Measurements from ENCODE around the gene PRKAR1B.

The PRKAR1B gene

DNA sequence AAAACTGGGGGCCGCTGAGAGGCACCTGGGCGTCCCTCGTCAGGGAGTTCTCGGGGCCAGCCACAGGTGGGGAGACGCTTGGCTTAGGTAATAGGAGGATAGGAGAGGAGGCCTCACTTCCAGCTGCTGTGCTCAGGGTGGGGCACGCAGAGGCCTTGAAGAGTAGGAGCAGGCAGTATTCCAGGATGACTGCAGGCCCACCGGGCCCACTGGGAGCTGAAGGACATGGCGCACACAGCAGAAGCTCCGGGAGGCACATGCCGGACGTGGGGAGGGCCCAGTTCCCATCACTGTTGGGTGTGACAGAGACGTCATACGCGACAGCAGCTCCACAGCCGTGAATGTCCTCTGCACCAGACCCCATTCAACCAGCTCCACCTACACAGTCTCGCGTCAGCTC is 185.4 kb downstream of the PRKAR1B start:
- no peak for DNase-seq (ENCODE audit: low read depth in 2 of 2)

- DNase-seq (ENCODE audit: low read depth in 2 of 2): no peak
Observed at GRCh38 chr7:540997-541396, 186.1 kb downstream of the PRKAR1B start.

- no peak for DNase-seq (ENCODE audit: low read depth in 2 of 2)
Observed at GRCh38 chr7:540579-540978, 186.5 kb downstream of the PRKAR1B start.

GRCh38 chr7:539731-540411 is 187.2 kb downstream of the PRKAR1B start:
- DNase-seq (ENCODE audit: low read depth in 2 of 2): no peak

DNA sequence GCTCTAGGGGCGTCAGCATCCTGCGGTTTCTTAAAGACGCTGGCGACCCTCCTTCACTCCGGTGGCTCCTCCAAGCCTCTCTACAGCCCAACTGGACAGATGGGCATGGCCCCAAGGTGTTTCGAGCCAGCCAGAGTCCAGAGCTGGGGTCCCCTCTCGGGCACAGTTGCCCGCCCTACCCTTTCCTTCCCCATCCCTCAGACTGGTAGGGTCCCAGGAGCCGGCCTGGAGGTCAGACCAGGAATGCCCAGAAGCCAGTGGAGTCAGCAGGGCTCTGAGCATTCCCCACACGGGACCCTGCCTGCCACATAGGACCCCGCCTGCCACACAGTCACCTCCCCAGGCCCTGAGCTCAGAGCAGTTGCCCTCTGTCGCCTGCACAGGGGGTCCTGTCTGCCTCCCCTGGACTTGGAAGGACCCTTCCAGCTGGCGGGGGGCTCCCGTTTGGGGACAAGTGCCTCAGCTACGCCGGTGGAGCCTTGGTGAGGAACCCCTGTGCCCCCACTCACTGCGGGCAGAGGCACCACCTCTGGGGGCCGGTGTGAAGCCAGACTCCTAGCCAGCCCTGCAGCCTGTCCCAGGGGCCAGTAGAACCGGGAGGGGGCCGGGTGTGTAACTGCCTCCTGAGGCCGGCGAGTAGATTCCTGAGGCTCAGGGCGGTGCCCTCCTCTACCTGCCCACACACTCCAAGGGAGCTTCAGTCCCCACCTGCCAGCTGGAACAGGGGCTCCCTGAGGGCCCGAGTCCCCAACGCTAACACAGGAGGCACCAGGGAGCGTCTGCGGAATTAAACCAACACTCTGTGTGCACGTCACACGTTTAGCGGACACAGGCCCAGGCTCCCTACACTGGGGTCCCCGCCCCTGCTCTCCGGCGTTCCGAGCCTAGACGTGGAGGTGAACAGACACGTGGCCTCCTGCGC is 188.1 kb downstream of the PRKAR1B start:
- no peak for DNase-seq (ENCODE audit: low read depth in 2 of 2)

GRCh38 chr7:537911-538634 is 189.0 kb downstream of the PRKAR1B start:
- DNase-seq (ENCODE audit: low read depth in 2 of 2): peak in 1 of 2 experiments; percentile 56

- no peak for DNase-seq (ENCODE audit: low read depth in 2 of 2)
Observed at GRCh38 chr7:536231-536630, 190.8 kb downstream of the PRKAR1B start.

- DNase-seq (ENCODE audit: low read depth in 2 of 2): no peak
Observed at GRCh38 chr7:534959-535358, 192.1 kb downstream of the PRKAR1B start.

DNA sequence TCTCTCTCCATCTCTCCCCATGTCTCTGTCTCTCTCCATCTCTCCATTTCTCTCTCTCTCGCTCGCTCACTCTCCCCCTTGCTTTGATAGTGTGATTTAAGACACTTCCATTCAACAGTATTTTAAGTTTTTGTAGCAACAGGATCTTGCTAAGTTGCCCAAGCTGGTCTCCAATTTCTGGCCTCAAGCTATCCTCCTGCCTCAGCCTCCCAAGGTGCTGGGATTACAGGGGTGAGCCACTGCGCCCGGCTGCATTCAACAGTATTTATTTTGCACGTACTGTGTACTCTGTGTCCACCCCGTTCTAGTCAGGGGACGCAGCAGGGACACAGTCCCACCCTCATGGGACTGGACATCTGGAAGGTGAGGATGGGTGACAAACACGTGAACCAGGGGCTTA is 193.0 kb downstream of the PRKAR1B start:
- no peak for DNase-seq (ENCODE audit: low read depth in 2 of 2)

- DNase-seq (ENCODE audit: low read depth in 2 of 2): no peak
Observed at GRCh38 chr7:533266-533665, 193.8 kb downstream of the PRKAR1B start.

DNA sequence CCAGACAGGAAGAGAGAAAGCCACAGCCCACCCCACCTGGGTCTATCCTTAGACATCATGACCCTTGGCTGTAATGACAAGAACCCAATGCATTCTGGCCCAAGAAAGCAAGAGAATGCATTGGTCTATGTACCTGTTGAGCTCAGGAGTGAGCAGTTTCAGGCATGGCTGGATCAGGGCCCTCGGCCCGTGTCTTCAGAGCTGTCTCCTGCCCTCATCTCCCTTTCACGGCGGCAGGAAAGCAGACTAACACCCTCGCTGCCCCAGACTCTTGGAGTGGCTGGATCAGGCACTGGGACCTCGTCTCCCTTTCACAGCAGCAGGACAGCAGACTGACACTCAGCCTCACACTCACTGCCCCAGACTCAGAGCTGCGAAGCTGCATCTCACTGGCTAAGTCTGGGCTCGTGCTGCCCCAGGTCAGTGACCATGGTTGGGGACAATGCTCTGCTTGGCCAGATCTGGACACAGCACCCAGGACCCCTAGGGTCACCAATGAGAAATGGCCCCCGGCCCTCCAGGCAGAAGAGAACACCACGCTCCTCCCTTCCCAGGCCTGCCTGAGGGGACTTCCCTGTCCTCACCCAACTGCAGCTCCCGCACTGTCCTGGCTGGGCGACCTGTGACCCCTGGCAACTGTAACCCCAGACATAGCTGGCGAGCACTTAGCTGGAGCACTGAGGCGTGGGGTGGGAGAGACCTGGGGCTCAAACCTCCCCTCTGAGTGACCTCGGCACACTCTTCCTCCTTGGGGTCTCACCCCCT is 194.5 kb downstream of the PRKAR1B start:
- DNase-seq (ENCODE audit: low read depth in 2 of 2): no peak

DNA sequence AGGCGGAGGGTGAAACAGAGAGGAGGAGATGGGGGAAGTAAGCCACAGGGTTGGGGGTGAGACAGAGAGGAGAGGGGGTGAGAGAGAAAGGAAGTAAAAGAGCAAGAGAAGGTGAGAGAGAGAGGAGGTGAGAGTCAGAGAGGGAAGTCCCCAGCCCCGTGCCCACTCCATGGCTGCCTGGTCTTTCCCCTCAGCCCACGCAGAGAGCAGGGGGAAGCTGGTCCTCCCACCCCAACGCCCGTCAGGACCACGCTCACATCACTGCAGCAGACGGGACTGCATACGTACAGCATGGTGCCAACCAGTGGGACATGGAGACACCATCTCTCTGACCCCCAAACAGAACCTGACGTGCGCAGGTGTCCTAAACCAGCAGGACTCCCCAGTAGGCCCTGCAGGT is 195.3 kb downstream of the PRKAR1B start:
- no peak for DNase-seq (ENCODE audit: low read depth in 2 of 2)

GRCh38 chr7:528451-528850 is 198.6 kb downstream of the PRKAR1B start:
- DNase-seq (ENCODE audit: low read depth in 2 of 2): no peak

DNA sequence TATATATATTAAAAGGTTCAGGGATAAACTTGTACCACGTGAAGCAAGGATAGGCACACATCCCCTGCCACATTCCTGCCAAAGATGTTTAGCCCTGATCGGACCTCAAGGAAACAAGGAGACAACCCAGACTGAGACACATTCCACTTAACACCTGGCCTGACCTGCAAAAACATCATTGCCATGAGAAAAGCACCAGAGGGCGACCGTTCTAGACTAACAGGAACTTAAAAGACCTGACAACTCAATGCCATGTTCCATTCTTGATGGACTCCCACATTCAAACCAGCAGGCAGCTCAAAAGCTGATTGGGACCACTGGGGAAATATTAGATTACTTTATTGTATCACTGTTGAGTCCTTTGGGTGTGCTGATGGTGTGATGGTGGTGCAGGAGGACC is 199.4 kb downstream of the PRKAR1B start:
- no peak for DNase-seq (ENCODE audit: low read depth in 2 of 2)

DNA sequence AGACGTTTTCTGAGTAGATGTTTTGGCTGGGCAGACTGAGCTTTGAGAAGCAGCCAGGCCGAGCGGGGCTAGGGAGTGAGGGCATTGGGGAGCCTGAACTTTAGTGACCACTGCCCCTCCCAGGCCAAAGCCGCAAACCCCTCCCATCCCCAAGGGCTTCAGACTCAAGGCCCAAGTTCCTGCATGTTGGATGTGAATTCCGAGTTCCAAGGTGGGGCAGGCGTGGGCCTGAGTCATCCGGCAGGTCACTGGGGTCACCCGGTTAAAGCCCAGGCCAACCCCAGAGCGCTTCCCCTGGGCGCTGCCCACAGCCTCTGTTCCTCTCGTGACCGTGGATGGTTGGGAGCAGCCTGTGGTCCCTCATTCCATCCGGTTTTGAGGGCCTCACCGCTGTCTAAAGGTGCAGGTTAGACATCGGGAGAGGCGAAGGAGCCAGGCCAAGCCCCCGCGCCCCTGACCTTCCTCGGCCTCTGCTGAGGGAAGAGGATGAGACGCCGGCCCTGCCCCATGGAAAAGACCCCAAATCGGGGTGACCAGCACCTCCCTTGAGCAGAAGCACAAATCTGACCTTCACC is 200.5 kb downstream of the PRKAR1B start:
- DNase-seq (ENCODE audit: low read depth in 2 of 2): no peak

DNA sequence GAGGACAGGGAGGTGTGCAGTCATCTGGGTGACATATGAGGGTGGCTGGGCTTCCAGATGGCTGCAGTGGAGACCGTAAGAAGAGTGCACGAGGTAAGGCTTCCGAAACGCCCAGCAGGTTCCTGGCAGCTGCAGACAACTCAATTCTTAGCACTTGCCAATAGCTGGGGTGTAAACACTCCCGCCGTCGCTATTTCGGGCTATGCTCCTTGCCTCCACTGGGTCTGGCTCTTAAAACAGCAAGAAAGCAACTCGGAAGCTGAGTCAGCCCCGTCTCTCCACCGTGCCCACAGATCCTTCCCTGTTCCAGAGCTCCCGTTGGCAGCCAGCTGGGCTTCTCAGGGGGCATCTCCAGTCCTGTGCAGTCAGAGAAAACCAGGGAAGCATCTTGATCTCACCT is 201.3 kb downstream of the PRKAR1B start:
- DNase-seq (ENCODE audit: low read depth in 2 of 2): no peak

- no peak for DNase-seq (ENCODE audit: low read depth in 2 of 2)
Observed at GRCh38 chr7:524800-525199, 202.3 kb downstream of the PRKAR1B start.

GRCh38 chr7:523347-524336 is 203.4 kb downstream of the PRKAR1B start:
- DNase-seq (ENCODE audit: low read depth in 2 of 2): no peak

GRCh38 chr7:522951-523314 is 204.1 kb downstream of the PRKAR1B start:
- no peak for DNase-seq (ENCODE audit: low read depth in 2 of 2)

All from fibroblast of skin of left biceps (primary cell).